Activated T-cell treated with anti-CD3 and anti-CD28 coated beads for 24 hours (primary cell): ENCODE data around the gene ASB18.

ENCODE experiments used
- DNase-seq: peaks from one replicate; pipeline ENCODE4 v3.0.0-alpha.2; 2020; ENCODE audit warnings: low read depth

ASB18 gene

DNA sequence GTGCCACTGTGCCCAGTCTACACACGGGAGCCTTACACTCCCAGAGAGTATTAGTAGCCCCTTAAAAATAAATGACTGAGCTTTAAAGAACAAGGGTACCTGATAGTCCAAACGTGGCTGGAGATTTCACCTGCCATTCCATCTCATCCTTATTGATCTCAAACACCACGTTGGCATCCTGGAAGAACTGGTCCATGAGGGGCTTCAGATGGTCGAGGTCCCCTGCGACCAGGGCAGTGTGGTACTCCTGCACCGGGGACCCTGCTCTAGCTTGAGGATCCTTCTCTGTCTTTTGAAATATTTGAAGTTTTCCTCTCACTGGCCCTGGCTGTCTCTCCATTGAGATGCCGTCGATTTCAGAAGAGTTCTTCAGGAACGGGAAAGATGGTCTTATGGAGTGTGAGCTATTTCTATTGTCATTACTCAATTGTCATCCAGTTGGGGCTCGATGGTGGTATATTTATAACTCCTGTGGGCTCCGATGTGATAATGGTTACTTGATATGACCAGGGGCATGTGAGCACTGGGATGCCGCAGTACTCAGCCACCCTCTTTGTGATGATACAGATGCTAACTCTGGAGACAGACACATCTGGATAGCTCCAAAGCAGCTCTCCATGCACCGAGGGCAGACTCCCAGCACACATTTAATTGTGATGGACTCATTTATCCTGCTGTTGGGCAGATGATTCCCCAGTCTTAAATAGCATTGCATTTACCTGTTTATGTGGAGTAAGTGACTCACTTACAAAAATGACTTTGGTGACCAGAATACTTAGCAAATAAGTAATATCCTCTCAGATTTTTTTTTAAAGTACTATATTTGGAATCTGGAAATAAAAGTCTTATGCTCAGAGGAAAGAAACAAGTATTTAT lies 22.8 kb downstream of the ASB18 start:
- DNase-seq, result no peak

- DNase-seq, result no peak
Observed at GRCh38 chr2:236240228-236240990, 23.8 kb downstream of the ASB18 start.

GRCh38 chr2:236239276-236240065 lies 24.7 kb downstream of the ASB18 start:
- DNase-seq, result no peak

GRCh38 chr2:236238751-236239150 lies 25.5 kb downstream of the ASB18 start:
- no peak for DNase-seq

GRCh38 chr2:236237468-236238190 lies 26.6 kb downstream of the ASB18 start:
- DNase-seq, result no peak

DNA sequence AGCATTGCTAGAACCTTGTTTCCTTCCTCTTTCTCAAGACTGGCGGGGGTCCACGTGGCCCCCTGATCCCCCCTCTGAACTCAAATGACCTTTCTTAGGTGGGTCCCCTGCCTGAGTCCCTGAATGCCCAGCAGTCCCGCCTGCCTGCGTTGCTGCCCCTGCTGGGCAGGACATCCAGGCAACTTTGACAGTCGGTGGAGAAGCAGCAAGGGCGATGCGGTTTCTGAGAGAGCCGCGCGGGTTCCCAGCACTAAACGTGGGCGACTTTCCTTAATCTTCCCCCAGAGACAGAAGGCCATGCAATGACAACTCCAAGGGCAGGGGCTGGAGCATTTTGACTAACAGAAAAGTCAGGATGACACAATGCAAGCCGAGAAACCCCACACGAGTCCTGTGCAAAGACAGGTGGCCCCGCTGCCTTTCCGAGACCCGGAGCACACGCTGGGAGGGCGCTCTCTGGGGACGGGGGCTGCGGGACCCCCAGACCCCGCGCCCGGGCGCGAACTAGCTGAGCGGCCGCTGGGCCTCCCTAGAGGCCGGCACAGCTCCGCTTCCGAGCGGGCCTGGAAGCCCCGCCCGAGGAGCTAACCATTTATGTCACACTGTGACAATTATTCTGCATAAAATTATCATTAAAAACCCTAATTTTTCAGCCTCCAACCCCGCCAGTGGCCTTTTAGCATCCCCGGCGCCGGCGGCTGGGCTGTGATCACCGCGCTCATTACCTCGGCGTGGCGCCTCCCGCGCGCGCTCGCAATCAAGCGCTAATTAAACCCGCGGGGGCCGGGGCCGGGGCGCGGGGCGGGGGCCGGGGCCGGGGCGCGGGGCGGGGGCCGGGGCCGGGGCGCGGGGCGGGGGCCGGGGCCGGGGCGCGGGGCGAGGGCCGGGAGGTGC lies 27.4 kb downstream of the ASB18 start:
- no peak for DNase-seq

GRCh38 chr2:236229186-236229585 lies 35.0 kb downstream of the ASB18 start:
- DNase-seq, result no peak

GRCh38 chr2:236223675-236224074 lies 40.5 kb downstream of the ASB18 start:
- no peak for DNase-seq

DNA sequence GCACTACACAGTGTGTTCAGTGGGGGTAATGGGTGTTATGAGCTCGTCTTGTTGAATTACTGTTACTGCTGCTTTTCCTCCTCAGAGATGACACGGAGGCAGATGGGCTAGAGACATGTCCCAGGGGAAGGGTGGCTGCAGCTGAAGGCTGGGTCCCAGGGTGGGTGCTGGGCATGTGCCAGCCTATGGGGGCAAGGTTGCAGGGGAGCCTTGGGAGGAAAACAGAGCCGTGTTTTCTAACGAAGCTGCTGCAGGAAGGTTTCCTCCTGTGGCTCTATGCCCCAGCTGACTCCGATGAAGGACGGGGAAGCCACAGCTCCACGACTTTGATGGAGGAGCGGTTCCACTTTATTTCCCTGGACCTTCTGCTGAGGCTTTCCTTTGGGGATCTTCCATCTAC lies 42.4 kb downstream of the ASB18 start:
- no peak for DNase-seq

GRCh38 chr2:236219411-236219810 lies 44.8 kb downstream of the ASB18 start:
- no peak for DNase-seq

GRCh38 chr2:236217926-236218325 lies 46.3 kb downstream of the ASB18 start:
- no peak for DNase-seq

GRCh38 chr2:236216711-236217110 lies 47.5 kb downstream of the ASB18 start:
- DNase-seq, result no peak

DNA sequence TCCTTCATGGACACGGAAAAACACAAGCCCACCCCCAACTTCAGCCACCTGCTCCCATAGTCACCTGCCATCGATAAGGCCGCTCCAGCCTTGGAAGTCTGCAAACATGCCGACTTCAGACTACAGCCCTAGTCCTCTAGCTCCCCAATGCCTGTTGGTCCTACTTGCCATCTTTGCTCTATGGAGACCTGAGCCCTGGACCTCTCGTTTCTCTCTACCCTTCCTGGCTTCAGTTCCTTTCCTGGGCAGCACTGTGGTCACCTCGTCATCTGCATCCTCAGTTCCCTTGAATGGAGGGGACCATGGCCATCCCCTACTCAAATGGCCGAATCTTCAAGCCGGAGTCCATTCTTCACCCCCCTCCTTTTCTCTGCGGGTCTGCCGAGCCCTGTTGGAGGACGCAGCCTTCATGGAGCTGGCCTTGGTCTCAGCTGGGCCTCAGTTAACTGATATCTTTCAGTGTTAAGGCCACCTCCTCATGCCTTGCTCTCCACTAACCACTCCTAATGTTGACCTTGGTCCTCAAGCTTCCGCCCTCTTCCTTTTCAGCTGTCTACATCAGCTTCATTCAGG lies 48.4 kb downstream of the ASB18 start:
- no peak for DNase-seq

GRCh38 chr2:236215196-236215595 lies 49.0 kb downstream of the ASB18 start:
- DNase-seq, result no peak

GRCh38 chr2:236214376-236214995 lies 49.7 kb downstream of the ASB18 start:
- no peak for DNase-seq

DNA sequence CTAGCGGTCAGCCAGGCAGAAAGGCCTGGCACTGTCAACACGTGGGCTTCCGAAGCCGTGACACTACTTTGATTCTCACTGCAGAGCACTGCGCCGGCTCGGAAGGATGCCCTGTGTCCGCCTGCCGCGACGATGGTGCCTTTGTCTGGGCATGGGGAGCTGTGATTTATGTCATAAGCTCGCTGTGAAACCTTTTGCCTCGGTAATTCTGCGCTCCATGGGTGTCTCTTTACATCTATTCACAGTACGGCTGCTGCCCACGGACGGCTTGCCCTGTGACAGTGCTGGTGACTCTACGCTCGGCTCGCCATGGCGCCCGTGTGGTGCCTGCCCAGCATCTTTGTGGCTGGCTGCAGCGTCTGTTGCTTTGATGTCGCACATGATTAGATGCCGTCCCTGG lies 52.9 kb downstream of the ASB18 start:
- DNase-seq, result no peak

DNA sequence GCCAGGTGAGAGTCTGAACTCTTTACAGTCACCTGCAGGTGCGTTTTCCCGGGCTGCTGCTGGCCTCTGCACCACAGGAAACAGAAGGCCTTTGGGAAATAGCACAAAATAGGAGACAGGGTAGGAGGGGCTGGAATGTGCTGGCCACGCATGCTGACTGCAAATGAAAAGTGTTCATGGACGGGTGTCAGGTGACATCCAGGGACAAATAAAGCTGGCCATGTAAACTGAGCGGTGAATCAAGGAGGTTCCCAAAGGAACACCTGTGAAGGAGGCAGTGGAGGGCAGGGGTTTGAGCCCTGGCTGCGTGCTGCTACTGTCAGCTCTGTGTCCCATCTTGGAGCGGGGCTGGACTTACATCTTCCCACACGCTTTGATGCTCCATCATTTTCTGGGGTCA lies 53.7 kb downstream of the ASB18 start:
- DNase-seq, result no peak

GRCh38 chr2:236209996-236210395 lies 54.2 kb downstream of the ASB18 start:
- DNase-seq, result no peak

- no peak for DNase-seq
Observed at GRCh38 chr2:236209535-236209934, 54.7 kb downstream of the ASB18 start.
